ENCODE data around the gene RNF41. TPM values are rescaled to one million over a fixed set of nuclear protein-coding genes. Genes with fewer than 3 reads are reported as not detected.
"Not testable (repeated sequence)": the region's sequence is repeated elsewhere in the genome, so short reads cannot be mapped to it uniquely, and the experiment has no call there.

Gene RNF41
- 10 to 100 TPM; 28.2 to 34.2 TPM for total RNA-seq

- Mint-ChIP-seq H3K27me3 (no peaks in the 10 kb centered on the region), H3K4me3 (peak within 1 kb of the TSS; percentile 97), H3K36me3 (peaks cover 4% of the 10 kb centered on the region), H3K9me3 (ENCODE audit: low read depth) (no peaks in the 10 kb centered on the region), H3K4me1 (peaks cover 42% of the 10 kb centered on the region), H3K27ac (peak within 1 kb of the TSS; percentile 93)
- DNase-seq, result peak; percentile 95
- CTCF ChIA-PET, result interaction anchor here (0.6 to 4.2 kb wide), 34 partner anchors 9 to 503 kb away, joined by 3 to 57 read pairs (median 4); partner anchors contain the start of genes ANKRD52, CNPY2, COQ10A and CS
- ATAC-seq, result peak; percentile 86
Measured at GRCh38 chr12:56221757-56222530, at the start of gene RNF41. Gene RNF41 (minus strand): TSS chr12:56221922. CDS start chr12:56214047, 7,875 bp downstream.

DNA sequence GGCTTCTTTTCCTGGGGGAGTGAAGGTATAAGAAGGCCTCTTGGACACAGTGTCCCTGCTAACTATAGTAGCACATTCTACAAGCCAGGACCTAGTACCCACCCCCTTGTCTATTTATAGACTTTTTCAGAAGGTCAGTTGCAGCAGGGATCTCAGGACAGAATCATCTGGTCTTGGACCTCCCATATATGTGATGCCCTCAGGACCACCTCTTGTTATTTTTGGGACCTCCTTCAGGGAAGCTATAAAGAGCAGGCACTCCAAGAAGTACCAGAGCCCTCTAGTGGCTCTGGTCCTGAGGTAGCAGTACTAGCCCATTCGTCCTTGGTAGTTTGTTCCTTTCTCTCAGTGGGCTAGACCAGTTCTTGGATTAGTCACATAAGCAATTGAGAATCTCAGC, 49.3 kb upstream of the RNF41 start:
- Mint-ChIP-seq H3K4me3 (no peak overlapping the region), H3K27me3 (no peaks in the 10 kb centered on the region), H3K36me3 (peaks cover 26% of the 10 kb centered on the region), H3K9me3 (ENCODE audit: low read depth) (no peaks in the 10 kb centered on the region), H3K4me1 (peaks cover 16% of the 10 kb centered on the region), H3K27ac (no peak overlapping the region)
- DNase-seq (no peak), ATAC-seq (no peak)
- CTCF ChIA-PET, result interaction anchor here (1.0 to 6.0 kb wide), 2 partner anchors 13 to 82 kb away, joined by 4 to 45 read pairs; partner anchors contain the start of genes ANKRD52 and SMARCC2

DNA sequence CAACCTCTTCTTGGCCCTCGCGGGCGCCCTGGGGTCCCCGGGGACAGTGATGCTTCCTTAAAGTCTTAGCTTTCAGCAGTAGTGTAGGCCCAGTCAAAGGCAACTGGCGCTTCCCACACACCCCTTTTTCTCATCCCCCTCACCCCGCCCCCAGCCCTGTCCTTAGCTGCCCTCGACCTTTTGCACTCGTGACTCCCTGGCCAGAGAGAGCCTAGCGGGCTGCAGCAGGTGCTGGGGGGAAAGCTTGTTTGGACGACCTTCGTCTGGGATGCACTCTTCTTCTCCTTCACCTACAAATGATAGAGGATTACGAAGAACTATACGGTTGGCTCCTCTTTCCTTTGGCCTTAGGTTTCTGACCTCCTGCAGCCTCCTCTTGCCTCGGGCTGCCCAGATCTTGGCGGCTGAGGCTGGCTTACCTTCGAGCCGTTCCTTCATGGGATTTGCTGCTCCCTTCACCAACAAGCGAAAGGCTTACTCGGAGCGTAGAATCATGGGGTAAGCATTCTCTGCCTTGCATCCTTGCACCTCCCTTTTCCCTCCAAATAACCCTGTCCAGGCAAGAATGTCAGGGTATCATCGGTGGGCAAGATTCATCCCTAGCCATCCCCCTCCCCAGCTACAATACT, 45.8 kb upstream of the RNF41 start:
- no peak for ATAC-seq
- DNase-seq, result no peak
- H3K27ac Mint-ChIP-seq, result peak overlapping the region; percentile 68
- H3K9me3 Mint-ChIP-seq (ENCODE audit: low read depth), result no peaks in the 10 kb centered on the region
- CTCF ChIA-PET, result interaction anchor here (1.2 to 6.0 kb wide), 12 partner anchors 10 to 201 kb away, joined by 3 to 45 read pairs (median 10); partner anchors contain the start of genes ANKRD52, RNF41, SMARCC2 and SPRYD4
- peak overlapping the region; percentile 85 for H3K4me3 Mint-ChIP-seq
- peaks cover 5% of the 10 kb centered on the region for H3K36me3 Mint-ChIP-seq
- peaks cover 19% of the 10 kb centered on the region for H3K4me1 Mint-ChIP-seq
- H3K27me3 Mint-ChIP-seq, result no peaks in the 10 kb centered on the region

DNA sequence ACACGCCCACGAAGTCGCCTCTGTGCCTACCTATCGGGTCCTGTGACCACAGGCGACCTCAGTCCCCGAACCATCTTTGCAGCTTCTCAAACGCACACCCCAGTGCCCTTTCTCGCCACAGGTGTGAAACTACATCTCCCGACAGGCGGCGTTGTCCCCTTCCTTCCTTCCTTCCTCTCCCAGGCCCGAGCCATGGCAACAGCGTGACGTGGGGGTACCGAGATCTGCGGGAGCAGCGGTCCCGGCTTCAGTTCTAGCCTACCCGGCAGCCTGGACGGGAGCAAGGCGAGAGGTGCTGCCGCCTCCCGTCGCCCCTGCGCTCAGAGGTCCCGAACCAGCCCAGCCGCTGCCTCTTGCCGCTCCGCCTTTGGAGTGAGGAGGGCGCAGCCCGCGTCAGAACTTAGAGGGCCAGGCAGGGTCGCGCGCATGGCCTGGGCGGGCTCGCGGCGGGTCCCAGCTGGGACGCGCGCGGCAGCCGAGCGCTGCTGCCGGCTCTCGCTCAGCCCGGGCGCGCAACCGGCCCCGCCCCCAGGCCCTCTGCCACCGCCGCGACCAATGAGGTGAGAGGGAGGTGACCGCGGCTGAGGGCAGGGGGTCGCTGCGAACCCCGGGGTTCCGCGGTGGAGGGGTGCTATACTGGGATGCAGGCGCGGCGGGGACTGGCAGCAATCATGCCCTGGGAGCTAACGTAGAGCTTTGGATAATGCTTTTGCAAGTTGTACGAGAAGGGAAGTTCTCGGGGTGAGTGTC, 45.1 kb upstream of the RNF41 start, which contains the start of gene COQ10A:
COQ10A (plus strand) TSS at position 250 of the 750 bp plus-strand sequence; CDS start at position 427, 177 bp downstream.
- no peaks in the 10 kb centered on the region for H3K9me3 Mint-ChIP-seq (ENCODE audit: low read depth)
- H3K27me3 Mint-ChIP-seq, result no peaks in the 10 kb centered on the region
- CTCF ChIA-PET, result interaction anchor here (0.5 to 6.0 kb wide), 18 partner anchors 9 to 1871 kb away, joined by 3 to 45 read pairs (median 6); partner anchors contain the start of genes ANKRD52, RNF41, SMARCC2 and SPRYD4
- H3K27ac Mint-ChIP-seq, result peak within 1 kb of the TSS; percentile 89
- ATAC-seq, result peak; percentile 94
- peaks cover 19% of the 10 kb centered on the region for H3K4me1 Mint-ChIP-seq
- H3K4me3 Mint-ChIP-seq, result peak within 1 kb of the TSS; percentile 85
- peak; percentile 93 for DNase-seq
- H3K36me3 Mint-ChIP-seq, result peaks cover 3% of the 10 kb centered on the region

GRCh38 chr12:56266068-56266692, 44.5 kb upstream of the RNF41 start:
- not testable (repeated sequence) for H3K36me3 Mint-ChIP-seq; H3K9me3 Mint-ChIP-seq (ENCODE audit: low read depth); DNase-seq; H3K27me3 Mint-ChIP-seq; ATAC-seq
- peak overlapping the region; percentile 85 for H3K4me3 Mint-ChIP-seq
- peak overlapping the region; percentile 89 for H3K27ac Mint-ChIP-seq
- peaks cover 19% of the 10 kb centered on the region for H3K4me1 Mint-ChIP-seq
- CTCF ChIA-PET, result interaction anchor here (0.6 to 6.0 kb wide), 16 partner anchors 9 to 202 kb away, joined by 3 to 45 read pairs (median 6); partner anchors contain the start of genes ANKRD52, RNF41, SMARCC2 and SPRYD4

DNA sequence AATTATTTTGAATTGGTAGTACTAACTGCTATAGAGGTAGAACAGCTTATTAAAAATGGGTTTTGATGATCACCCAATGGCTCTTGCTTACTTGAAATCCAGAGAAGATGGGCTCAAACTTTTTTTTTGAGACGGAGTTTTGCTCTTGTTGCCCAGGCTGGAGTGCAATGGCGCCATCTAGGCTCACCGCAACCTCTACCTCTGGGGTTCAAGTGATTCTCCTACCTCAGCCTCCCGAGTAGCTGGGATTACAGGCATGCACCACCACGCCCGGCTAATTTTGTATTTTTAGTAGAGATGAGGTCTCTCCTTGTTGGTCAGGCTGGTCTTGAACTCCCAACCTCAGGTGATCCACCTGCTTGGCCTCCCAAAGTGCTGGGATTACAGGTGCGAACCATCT, 41.2 kb upstream of the RNF41 start:
- not testable (repeated sequence) for H3K27me3 Mint-ChIP-seq; H3K27ac Mint-ChIP-seq; DNase-seq; H3K4me3 Mint-ChIP-seq; H3K36me3 Mint-ChIP-seq; ATAC-seq; H3K9me3 Mint-ChIP-seq (ENCODE audit: low read depth)
- CTCF ChIA-PET, result interaction anchor here (0.7 to 1.8 kb wide), 3 partner anchors 111 to 201 kb away, joined by 3 read pairs; partner anchors contain the start of gene MYL6B
- peaks cover 24% of the 10 kb centered on the region for H3K4me1 Mint-ChIP-seq

GRCh38 chr12:56261503-56262232, 39.9 kb upstream of the RNF41 start:
- Mint-ChIP-seq H3K36me3 (no peaks in the 10 kb centered on the region), H3K9me3 (ENCODE audit: low read depth) (no peaks in the 10 kb centered on the region), H3K4me3 (no peak overlapping the region), H3K27me3 (peaks cover 3% of the 10 kb centered on the region), H3K4me1 (peaks cover 25% of the 10 kb centered on the region), H3K27ac (no peak overlapping the region)
- DNase-seq (no peak), ATAC-seq (no peak)
- CTCF ChIA-PET, result interaction anchor here (0.6 to 1.8 kb wide), 2 partner anchors 187 to 199 kb away, joined by 3 read pairs; no protein-coding TSS in a partner anchor

DNA sequence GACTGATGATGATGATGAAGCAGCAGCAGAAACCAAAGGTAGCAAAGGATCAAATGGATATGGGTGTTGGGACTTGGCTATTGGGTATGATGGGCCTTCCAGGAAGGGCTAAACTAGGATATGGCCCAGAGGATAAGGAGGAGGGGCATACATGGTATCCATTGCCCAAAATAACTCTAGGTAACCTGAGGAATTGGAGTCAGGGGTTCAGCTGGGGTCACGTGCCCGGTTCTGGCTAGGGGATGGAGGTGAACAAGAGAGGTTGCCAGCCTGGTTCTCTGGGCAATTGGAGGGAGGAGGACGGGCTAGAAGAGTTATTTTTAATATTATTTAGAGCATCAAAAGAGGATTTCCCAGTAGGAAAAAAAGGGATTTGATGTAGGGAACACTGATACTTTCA, 39.2 kb upstream of the RNF41 start:
- CTCF ChIA-PET, result interaction anchor here (0.6 kb wide), 1 partner anchor 188 kb away, joined by 3 read pairs; no protein-coding TSS in a partner anchor
- H3K36me3 Mint-ChIP-seq, result peaks cover 3% of the 10 kb centered on the region
- no peak overlapping the region for H3K27ac Mint-ChIP-seq
- ATAC-seq, result no peak
- no peak for DNase-seq
- peaks cover 3% of the 10 kb centered on the region for H3K27me3 Mint-ChIP-seq
- H3K4me3 Mint-ChIP-seq, result no peak overlapping the region
- no peaks in the 10 kb centered on the region for H3K9me3 Mint-ChIP-seq (ENCODE audit: low read depth)
- peaks cover 26% of the 10 kb centered on the region for H3K4me1 Mint-ChIP-seq

- ATAC-seq, result no peak
- Mint-ChIP-seq H3K36me3 (peaks cover 5% of the 10 kb centered on the region), H3K27me3 (peaks cover 3% of the 10 kb centered on the region), H3K9me3 (ENCODE audit: low read depth) (no peaks in the 10 kb centered on the region), H3K4me3 (no peak overlapping the region), H3K4me1 (peaks cover 23% of the 10 kb centered on the region), H3K27ac (no peak overlapping the region)
- DNase-seq, result no peak
- CTCF ChIA-PET, result no interaction called here
Measured at GRCh38 chr12:56260380-56260779, 38.7 kb upstream of the RNF41 start.

- Mint-ChIP-seq H3K27me3 (peaks cover 3% of the 10 kb centered on the region), H3K9me3 (ENCODE audit: low read depth) (no peaks in the 10 kb centered on the region), H3K4me1 (peaks cover 23% of the 10 kb centered on the region), H3K4me3 (peak overlapping the region; percentile 90), H3K36me3 (peaks cover 11% of the 10 kb centered on the region), H3K27ac (peak overlapping the region; percentile 88)
- CTCF ChIA-PET, result interaction anchor here (0.5 to 5.1 kb wide), 20 partner anchors 10 to 520 kb away, joined by 3 to 48 read pairs (median 6); partner anchors contain the start of genes COQ10A, IL23A, RNF41 and SMARCC2
- ATAC-seq (no peak), DNase-seq (no peak)
Measured at GRCh38 chr12:56258820-56259183, 37.1 kb upstream of the RNF41 start.

GRCh38 chr12:56258068-56258819, 36.5 kb upstream of the RNF41 start, which contains the start of gene ANKRD52:
Gene ANKRD52 (minus strand): TSS chr12:56258384. CDS start chr12:56258269, 115 bp downstream.
- DNase-seq (peak; percentile 81), ATAC-seq (peak; percentile 95)
- Mint-ChIP-seq H3K36me3 (peaks cover 11% of the 10 kb centered on the region), H3K4me1 (peaks cover 23% of the 10 kb centered on the region), H3K27ac (peak within 1 kb of the TSS; percentile 88), H3K9me3 (ENCODE audit: low read depth) (no peaks in the 10 kb centered on the region), H3K27me3 (peaks cover 3% of the 10 kb centered on the region), H3K4me3 (peak within 1 kb of the TSS; percentile 90)
- CTCF ChIA-PET, result interaction anchor here (0.6 to 5.1 kb wide), 24 partner anchors 10 to 519 kb away, joined by 3 to 48 read pairs (median 4); partner anchors contain the start of genes COQ10A, IL23A, RNF41 and SMARCC2
